ENCODE data around the gene MYO1D.
"Not testable (repeated sequence)": the region's sequence is repeated elsewhere in the genome, so short reads cannot be mapped to it uniquely, and the experiment has no call there.

MYO1D gene

DNA sequence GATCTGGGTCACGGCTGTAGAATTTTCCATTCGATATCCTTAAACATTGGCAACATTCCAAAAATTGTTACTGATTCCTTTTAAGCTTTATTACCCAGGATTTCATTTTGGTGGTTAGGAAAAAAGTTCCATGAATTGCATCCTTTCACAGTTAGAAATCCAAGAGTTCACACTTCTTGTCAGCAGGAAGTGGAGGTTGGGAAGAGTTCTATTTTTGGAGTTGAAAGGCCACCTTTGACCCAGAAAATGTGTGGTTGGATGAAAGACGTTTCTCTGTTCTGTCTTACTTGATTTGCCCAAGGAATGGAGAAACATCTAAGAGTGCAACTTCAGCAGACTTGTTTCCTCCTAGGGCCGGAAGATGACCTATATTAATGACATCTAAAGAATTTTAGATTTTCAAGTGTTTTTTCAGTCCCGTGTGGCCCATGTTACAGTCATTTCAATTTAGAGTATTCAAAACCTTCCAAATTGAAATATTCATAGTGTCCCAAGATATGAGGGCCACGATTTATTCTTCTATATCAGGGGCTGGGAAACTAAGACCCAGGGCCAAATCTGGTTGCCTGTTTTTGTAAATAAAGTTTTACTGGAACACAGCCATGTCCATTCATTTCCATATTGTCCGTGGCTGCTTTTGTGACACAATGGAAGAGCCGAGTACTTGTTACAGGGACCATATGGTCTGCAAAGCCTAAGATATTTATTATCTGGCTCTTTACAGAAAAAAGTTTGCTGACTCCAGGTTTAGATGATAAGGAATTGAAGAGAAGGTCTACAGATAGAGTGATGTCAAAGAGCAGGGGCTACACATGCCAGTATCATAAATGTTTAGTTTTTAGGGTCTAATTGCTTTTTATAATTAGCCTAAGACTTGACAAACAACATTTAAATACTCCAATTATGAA, 339.9 kb downstream of the MYO1D start:
- DNase-seq (ENCODE audit: low read depth, low spot score), result peak; percentile 20

DNA sequence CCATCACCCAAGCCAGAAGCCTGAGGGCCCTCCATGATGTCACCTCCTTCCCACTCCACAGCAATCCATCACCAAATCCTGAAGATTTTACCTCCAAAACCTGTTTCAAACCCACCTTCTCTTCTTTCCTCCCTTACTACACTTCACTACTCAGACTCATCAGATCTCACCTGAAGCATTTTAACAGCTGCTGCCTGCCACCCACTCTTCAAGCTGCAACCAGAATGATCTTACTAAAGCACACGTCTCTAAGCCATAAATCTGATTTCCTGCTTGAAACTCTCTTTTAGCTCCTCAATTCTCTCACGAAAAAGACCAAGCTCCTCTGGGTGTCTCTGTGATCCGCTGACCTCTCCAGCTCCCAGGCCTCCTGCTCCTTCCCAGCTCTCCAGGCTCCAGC, 343.6 kb downstream of the MYO1D start:
- DNase-seq (ENCODE audit: low read depth, low spot score), result no peak

GRCh38 chr17:32529604-32530003, 347.3 kb downstream of the MYO1D start:
- no peak for DNase-seq (ENCODE audit: low read depth, low spot score)

DNA sequence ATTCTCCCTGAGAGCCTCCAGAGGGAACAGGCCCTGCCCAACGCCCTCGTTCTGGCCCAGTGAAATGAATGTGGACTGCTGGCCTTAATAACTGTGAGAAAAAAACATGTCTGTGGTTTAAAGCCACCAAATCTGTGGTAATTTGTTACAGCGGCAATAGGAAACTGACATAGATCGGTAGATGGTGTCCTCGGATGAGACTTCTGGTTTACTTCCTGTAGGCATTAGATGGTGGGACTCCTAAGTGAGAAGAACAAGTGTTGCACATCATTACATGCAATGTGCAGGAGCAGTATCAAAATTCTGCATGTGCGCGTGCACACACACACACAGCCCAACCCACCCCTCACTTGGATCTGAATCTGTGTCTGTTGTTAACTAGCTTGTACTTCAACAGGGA, 348.1 kb downstream of the MYO1D start:
- no peak for DNase-seq (ENCODE audit: low read depth, low spot score)

- no peak for DNase-seq (ENCODE audit: low read depth, low spot score)
Measured at GRCh38 chr17:32527146-32527545, 349.8 kb downstream of the MYO1D start.

DNA sequence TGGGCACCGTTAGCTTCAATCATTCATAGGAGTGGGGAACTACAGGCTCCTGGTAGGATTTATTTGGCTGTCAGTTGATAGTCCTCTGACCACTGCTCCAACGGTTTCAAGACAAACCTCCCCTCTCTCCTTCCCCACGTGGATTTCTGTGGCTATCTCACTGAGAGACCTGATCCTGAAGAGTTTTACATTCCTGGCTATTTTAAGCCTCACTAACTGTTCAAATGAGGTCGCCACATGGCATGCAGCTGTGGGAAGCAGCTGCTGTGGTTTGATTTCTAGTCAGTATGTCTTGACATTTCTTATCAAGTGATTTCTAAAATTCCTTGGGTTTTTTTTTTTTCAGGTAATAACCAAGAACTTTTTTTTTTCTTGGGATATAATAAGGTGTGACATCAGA, 351.8 kb downstream of the MYO1D start:
- DNase-seq (ENCODE audit: low read depth, low spot score), result no peak

DNA sequence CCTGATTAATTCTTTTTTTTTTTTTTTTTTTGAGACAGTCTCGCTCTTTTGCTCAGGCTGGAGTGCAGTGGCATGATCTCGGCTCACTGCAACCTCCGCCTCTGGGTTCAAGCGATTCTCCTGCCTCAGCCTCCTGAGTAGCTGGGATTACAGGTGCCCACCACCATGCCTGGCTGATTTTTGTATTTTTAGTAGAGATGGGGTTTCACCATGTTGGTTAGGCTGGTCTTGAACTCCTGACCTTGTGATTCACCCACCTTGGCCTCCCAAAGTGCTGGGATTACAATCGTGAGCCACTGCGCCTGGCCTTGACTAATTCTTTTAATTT, 352.4 kb downstream of the MYO1D start:
- not testable (repeated sequence) for DNase-seq (ENCODE audit: low read depth, low spot score)

GRCh38 chr17:32523827-32524552, 352.9 kb downstream of the MYO1D start:
- no peak for DNase-seq (ENCODE audit: low read depth, low spot score)

- no peak for DNase-seq (ENCODE audit: low read depth, low spot score)
Measured at GRCh38 chr17:32523017-32523680, 353.8 kb downstream of the MYO1D start.

DNA sequence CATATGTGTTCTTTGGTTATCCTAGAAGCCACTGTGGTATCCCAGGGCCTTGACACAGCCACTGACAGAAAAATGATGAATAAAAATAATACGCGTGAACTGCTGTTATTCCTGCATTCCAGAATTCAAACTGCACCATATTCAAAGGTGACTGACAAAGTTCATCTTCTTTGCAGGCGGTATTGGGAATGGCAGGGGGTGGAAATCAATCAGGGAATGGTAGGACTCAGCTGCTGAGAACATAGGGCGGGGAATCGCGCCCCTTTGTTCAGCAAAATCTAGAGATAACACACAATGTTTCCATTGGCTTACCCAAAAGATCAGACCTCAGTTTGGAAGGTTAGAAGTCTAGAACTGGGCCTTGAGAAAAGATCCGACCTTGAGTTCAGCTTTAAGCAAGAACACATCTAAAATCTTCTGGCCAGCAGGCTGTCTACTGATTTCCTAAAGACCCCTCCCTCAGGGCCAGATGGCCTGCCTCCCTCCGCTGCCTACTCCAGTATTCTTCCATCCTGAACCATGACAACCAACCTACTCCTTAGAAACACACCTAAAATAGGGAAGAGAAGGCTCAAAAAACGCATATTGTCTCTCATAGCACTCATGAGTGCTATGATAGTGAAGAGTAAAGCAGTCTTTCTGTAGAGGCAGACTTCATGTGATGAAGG, 356.1 kb downstream of the MYO1D start:
- DNase-seq (ENCODE audit: low read depth, low spot score), result no peak

GRCh38 chr17:32520104-32520701, 356.7 kb downstream of the MYO1D start:
- DNase-seq (ENCODE audit: low read depth, low spot score), result no peak

- DNase-seq (ENCODE audit: low read depth, low spot score), result no peak
Measured at GRCh38 chr17:32519228-32520103, 357.5 kb downstream of the MYO1D start.

DNA sequence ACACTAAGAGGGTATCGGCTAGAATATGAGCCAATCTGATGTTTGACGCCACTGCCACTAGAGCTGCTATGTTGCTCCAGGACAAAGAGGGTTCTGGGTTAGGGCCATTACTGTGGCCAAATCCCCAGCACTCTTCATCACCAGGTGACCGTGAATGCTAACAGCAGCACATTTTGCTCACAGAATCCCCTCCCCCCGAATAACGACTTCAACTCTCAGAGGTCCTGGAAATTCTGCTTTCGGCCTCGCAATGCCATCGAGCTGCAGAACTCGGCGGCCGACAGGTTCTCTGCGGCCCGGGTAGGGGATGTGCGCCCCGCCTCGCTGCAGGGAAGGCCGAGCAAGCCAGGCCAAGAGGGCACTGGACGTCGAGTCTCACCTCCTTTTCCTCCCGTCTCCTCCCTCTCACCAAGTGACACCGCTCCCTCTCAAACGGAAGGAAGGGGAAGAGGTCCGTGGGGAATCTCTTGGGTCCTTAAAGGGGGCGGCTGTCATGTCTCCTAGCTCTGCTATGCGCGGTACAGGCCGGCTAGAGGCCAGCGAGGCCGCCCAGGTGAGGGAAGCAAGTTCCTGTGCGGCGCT, 358.2 kb downstream of the MYO1D start:
- DNase-seq (ENCODE audit: low read depth, low spot score), result no peak

DNA sequence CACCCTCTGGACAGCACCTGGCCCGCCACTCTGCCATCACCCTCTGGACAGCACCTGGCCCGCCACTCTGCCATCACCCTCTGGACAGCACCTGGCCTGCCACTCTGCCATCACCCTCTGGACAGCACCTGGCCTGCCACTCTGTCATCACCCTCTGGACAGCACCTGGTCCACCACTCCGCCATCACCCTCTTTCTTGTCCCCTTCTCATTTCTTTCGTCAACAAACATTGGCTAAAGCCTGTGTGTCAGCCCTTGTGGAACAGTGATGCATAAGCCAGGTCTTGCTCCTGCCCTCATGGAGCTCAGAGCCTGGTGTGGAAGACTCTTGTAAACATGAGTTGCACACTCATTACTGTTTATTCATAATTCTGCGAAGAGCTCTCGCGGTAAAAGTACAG, 358.9 kb downstream of the MYO1D start:
- DNase-seq (ENCODE audit: low read depth, low spot score), result no peak

DNA sequence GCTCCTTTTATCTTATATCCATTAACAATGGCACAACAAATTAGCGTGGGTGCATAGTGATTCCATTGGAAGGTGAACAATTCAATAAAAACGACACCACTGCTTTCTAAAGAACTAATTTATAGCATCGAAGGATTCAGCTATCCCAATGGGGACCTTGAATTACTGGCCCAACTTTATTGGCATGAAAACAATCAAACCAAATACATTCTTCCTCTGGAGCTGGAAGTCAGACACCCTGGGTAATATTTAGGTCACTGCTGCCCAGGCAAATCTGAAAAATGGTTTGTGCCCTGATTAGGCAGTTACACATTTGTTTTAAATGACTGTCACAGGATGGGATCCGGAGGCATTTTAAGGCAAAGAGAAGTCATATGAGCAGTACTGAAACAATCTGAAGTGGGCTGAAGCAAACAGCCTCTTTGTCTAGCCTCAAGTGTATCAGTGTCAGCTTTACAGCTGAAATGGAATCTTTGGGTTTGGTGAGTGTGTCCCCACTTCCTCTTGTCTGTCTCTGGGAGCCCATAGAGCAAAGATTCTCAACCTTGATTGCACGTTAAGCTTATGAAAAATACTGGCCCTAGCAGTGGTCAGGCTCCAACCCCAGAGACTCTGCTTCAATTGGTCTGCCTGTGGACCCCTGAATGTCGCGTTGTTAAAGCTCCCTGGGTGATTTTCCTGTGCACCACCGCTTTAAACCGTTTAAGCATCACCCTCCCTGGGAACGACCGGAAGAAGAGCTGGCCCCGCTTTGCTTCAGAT, 359.8 kb downstream of the MYO1D start:
- no peak for DNase-seq (ENCODE audit: low read depth, low spot score)

- no peak for DNase-seq (ENCODE audit: low read depth, low spot score)
Measured at GRCh38 chr17:32516450-32516849, 360.5 kb downstream of the MYO1D start.

DNA sequence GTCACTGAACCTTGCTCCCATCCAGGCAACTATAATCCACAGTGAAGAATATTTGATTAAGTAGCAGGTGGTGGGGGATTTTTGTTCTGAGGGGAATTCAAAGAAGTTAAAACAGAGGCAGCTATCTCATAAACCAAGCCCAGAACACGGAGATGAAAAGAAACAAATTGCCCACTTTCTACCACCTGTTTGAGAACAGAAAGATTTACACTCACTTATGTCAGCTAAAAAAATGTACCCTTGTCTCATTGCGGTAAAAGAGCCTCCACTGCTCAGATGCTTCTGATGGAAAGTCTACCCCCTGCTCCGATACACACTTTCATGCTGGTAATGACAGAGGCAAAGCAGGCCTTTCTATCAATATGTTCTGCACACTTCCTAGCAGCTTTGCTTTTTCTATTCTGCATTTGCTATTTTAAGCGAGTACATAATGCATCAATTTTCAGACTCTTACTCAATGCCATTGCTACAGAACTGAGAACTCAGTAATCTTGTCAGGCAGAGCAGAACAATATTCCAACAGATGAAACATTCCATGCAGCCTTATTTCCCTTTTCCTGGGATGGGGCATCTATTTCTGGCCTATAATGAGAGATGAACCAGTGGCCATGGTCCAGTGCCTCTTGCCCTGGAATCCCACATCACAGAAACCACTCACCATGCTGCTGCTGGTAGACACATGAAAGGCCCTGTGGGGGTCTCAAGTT, 361.1 kb downstream of the MYO1D start:
- no peak for DNase-seq (ENCODE audit: low read depth, low spot score)

- DNase-seq (ENCODE audit: low read depth, low spot score), result no peak
Measured at GRCh38 chr17:32514606-32515005, 362.3 kb downstream of the MYO1D start.

GRCh38 chr17:32513579-32513978, 363.3 kb downstream of the MYO1D start:
- DNase-seq (ENCODE audit: low read depth, low spot score), result no peak
